HCT116 (cell line): ENCODE measurements around the gene RNF169.

ENCODE experiments used
- CBX3 ChIP-seq: IDR thresholded peaks from 2 replicates; pipeline ENCODE4 v1.6.1; 2012; ENCODE audit warnings: low read depth
- CEBPB ChIP-seq: IDR thresholded peaks from 2 replicates; pipeline ENCODE4 v1.6.1; 2012; ENCODE audit warnings: low read depth
- EZH2 ChIP-seq: fragments of 200-600 bp; sonication (generic); IDR thresholded peaks from 2 replicates; pipeline ENCODE4 v1.6.1; 2017; ENCODE audit warnings: antibody characterized with exemption, mixed run types
- FOSL1 ChIP-seq: IDR thresholded peaks from 2 replicates; pipeline ENCODE4 v1.6.1; 2012; ENCODE audit warnings: low read depth
- POLR2A ChIP-seq: IDR thresholded peaks from 2 replicates; pipeline ENCODE4 v1.7.0; 2011; ENCODE audit warnings: borderline replicate concordance; ENCODE audit not compliant: insufficient read depth, insufficient read length; ENCODE audit errors: extremely low read depth
- YY1 ChIP-seq: IDR thresholded peaks from 2 replicates; pipeline ENCODE4 v1.6.1; 2011; ENCODE audit warnings: low read length, low read depth, moderate library complexity, mild to moderate bottlenecking; ENCODE audit not compliant: insufficient replicate concordance; ENCODE audit errors: extremely low read depth
- TF ChIP-seq, protein P1 (sequence below): IDR thresholded peaks from 2 replicates; pipeline ENCODE4 v1.6.1; 2012
- TF ChIP-seq, protein P2 (sequence below), 3 experiments: fragments of 200-600 bp in 1 of 3; sonication (generic) in 1 of 3; IDR thresholded peaks in 2 of 3; conservative IDR thresholded peaks in 1 of 3; 2 replicates each; pipeline ENCODE4 v1.5.1; 2012 to 2017; ENCODE audit warnings: low read depth in 2 of 3, low read length in 2 of 3, antibody characterized with exemption in 1 of 3, borderline replicate concordance in 1 of 3, control low read depth in 1 of 3, mild to moderate bottlenecking in 1 of 3, mixed read lengths in 1 of 3, mixed run types in 1 of 3, moderate library complexity in 1 of 3; ENCODE audit not compliant: insufficient read depth in 1 of 3

DNA sequence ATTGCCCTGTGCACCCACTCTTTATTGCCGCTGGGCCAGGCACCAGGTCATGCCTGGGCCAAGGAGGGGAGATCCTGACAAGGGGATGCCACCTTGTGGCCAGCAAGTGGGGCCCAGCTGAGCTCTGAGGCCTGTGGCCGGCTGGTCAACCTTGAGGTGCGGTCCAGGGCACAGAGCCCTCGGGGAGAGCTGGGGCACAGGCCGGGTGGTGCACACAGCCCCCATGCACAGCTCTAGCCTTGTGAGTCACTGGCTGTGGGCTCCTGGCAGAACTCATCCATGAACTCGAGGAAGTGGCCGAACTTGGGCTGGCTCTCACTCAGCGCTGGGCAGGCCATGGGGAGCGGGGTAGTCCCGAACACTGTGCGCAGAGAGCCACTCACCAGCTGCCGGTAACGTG, 94.3 kb downstream of the RNF169 start:
- TF ChIP-seq POLR2A (no peak), FOSL1 (no peak), YY1 (no peak), CEBPB (no peak), EZH2 (no peak), CBX3 (no peak)
- TF ChIP-seq, protein P1, sequence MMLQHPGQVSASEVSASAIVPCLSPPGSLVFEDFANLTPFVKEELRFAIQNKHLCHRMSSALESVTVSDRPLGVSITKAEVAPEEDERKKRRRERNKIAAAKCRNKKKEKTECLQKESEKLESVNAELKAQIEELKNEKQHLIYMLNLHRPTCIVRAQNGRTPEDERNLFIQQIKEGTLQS = no peak
- TF ChIP-seq, protein P2, sequence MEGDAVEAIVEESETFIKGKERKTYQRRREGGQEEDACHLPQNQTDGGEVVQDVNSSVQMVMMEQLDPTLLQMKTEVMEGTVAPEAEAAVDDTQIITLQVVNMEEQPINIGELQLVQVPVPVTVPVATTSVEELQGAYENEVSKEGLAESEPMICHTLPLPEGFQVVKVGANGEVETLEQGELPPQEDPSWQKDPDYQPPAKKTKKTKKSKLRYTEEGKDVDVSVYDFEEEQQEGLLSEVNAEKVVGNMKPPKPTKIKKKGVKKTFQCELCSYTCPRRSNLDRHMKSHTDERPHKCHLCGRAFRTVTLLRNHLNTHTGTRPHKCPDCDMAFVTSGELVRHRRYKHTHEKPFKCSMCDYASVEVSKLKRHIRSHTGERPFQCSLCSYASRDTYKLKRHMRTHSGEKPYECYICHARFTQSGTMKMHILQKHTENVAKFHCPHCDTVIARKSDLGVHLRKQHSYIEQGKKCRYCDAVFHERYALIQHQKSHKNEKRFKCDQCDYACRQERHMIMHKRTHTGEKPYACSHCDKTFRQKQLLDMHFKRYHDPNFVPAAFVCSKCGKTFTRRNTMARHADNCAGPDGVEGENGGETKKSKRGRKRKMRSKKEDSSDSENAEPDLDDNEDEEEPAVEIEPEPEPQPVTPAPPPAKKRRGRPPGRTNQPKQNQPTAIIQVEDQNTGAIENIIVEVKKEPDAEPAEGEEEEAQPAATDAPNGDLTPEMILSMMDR (IDR thresholded peaks at IDR 0.05 in 2 of 3, conservative IDR thresholded peaks at IDR 0.05 in 1 of 3; ENCODE audit: borderline replicate concordance in 1 of 3, insufficient read depth in 1 of 3, low read depth in 2 of 3, low read length in 2 of 3) = no peak
